ENCODE results near the gene KLF15.

Gene KLF15

GRCh38 chr3:126319701-126320295, 37.4 kb downstream of the KLF15 start:
- no peak for FAIRE-seq

GRCh38 chr3:126317029-126317996, 39.9 kb downstream of the KLF15 start:
- no peak for FAIRE-seq

GRCh38 chr3:126316501-126316939, 40.7 kb downstream of the KLF15 start:
- FAIRE-seq: no peak

- FAIRE-seq: no peak
Measured at GRCh38 chr3:126316031-126316461, 41.2 kb downstream of the KLF15 start.

GRCh38 chr3:126314790-126315658, 42.2 kb downstream of the KLF15 start:
- FAIRE-seq: no peak

- FAIRE-seq: no peak
Measured at GRCh38 chr3:126314305-126314789, 42.9 kb downstream of the KLF15 start.

GRCh38 chr3:126313580-126314304, 43.5 kb downstream of the KLF15 start:
- no peak for FAIRE-seq

GRCh38 chr3:126313166-126313565, 44.0 kb downstream of the KLF15 start:
- no peak for FAIRE-seq

GRCh38 chr3:126312341-126312740, 44.9 kb downstream of the KLF15 start:
- no peak for FAIRE-seq

GRCh38 chr3:126311338-126311978, 45.8 kb downstream of the KLF15 start:
- no peak for FAIRE-seq

- no peak for FAIRE-seq
Measured at GRCh38 chr3:126310816-126311215, 46.4 kb downstream of the KLF15 start.

GRCh38 chr3:126309861-126310655, 47.1 kb downstream of the KLF15 start:
- no peak for FAIRE-seq

GRCh38 chr3:126309165-126309564, 48.0 kb downstream of the KLF15 start:
- FAIRE-seq: no peak

GRCh38 chr3:126308394-126309125, 48.6 kb downstream of the KLF15 start:
- FAIRE-seq: no peak

GRCh38 chr3:126307591-126308393, 49.4 kb downstream of the KLF15 start:
- no peak for FAIRE-seq

- FAIRE-seq: no peak
Measured at GRCh38 chr3:126306888-126307482, 50.2 kb downstream of the KLF15 start.

GRCh38 chr3:126306397-126306796, 50.8 kb downstream of the KLF15 start:
- FAIRE-seq: no peak

- FAIRE-seq: no peak
Measured at GRCh38 chr3:126305427-126305826, 51.8 kb downstream of the KLF15 start.

- no peak for FAIRE-seq
Measured at GRCh38 chr3:126304704-126305103, 52.5 kb downstream of the KLF15 start.

Measured in TTC549 (cell line).